ENCODE measurements around the gene ADAM12.

GRCh38 chr10:126422567-126422966 is 34.3 kb upstream of the ADAM12 start:
- no peak for TF ChIP-seq CTCF (IDR thresholded peaks at IDR 0.05)
- no peak for TF ChIP-seq POLR2A (IDR thresholded peaks at IDR 0.05)
